HG02943 (cell line): ENCODE results near the gene HTR2B.

Source experiments
- ATAC-seq: cut with Tn5 transposase; IDR thresholded peaks from one replicate; pipeline ENCODE4 v1.9.1; 2021; ENCODE audit warnings: mild to moderate bottlenecking, low read depth, moderate library complexity; ENCODE audit not compliant: unreplicated experiment

Gene HTR2B

DNA sequence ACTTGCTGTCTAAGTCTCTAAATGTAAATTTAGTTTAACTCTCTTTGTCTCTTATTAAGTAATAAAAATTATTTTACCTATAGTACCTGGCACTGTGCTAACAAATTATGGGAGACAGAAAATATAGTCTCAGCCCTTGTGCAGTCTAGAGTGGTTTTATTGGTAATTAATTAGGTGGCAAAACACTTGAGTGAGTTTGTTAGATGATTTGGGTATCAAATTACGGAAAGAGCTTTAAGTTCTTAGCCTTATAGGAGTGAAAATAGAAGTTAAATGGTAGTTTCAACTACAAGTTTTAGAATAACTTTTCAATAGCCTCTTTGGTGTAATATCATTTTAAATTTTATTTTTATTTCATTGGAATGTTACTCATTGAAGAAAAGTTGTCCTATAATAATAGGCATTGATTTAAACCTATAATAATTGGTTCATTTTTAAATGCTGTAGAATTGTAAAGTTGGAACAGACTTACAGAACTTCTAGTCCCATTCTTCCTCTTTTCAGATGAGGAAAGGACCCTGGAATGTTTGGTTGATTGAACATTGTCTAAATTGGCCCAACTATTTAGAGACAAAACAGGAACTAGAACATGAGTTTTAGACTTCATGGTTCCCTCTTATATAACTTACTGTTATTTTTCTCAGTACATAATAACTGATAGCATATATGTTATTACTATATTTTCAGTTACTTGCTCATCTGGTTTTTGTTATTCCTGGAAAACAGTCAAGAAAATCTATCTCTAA is 10.2 kb upstream of the HTR2B start:
- ATAC-seq, result no peak

GRCh38 chr2:231133365-231134099 is 8.7 kb upstream of the HTR2B start:
- ATAC-seq, result no peak

DNA sequence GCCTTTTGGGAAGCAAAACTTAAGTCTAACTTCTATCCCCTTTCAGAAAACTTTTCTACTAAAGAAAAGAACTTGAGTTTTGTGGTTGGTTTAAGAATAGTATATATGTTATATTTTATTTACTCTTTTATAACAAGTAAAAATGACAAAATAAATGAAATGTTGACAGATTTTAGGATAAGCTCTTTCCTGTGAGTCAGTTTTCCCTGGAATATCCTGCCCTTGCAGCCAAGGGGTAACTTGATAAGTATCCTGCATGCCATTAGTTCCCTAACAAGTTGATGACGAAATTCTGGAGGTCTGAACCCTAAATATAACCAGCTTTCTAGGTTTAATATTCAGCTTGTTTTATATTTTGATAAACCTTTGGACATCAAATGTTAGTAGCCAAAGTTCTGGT is 7.3 kb upstream of the HTR2B start:
- no peak for ATAC-seq

GRCh38 chr2:231130336-231131056 is 5.7 kb upstream of the HTR2B start:
- no peak for ATAC-seq

- no peak for ATAC-seq
Measured at GRCh38 chr2:231129216-231129615, 4.4 kb upstream of the HTR2B start.

GRCh38 chr2:231128541-231128940 is 3.7 kb upstream of the HTR2B start:
- no peak for ATAC-seq

- ATAC-seq, result no peak
Measured at GRCh38 chr2:231127936-231128335, 3.1 kb upstream of the HTR2B start.

DNA sequence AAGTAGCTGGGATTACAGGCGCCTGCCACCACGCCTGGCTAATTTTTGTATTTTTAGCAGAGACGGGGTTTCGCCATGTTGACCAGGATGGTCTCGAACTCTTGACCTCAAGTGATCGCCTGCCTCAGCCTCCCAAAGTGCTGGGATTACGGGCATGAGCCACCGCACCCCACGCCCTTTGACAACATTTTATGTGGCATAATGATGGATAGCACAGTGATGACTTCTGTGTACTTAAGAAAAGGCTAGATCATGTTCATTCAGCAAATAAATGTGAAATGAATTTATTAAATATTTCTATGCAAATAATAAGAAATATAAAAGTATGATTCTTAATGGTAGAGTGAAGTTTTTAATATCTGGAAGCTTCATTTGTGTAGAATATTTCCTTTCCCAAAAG is 2.6 kb upstream of the HTR2B start:
- ATAC-seq, result no peak

DNA sequence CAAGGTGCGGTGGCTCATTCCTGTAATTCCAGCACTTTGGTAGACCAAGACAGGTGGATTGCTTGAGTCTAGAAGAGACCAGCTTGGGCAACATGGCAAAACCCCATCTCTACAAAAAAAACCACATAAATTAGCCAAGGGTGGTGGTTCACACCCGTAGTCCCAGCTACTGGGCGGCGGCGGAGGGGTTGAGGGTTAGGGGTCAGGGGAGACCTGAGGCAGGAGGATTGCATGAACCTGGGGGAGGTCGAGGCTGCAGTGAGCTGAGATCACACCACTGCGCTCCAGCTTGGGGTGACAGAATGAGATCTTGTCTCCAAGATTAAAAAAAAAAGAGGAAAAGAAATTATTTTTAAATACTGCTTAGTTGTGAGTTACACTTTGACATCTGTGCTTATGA is 1.3 kb upstream of the HTR2B start:
- no peak for ATAC-seq

DNA sequence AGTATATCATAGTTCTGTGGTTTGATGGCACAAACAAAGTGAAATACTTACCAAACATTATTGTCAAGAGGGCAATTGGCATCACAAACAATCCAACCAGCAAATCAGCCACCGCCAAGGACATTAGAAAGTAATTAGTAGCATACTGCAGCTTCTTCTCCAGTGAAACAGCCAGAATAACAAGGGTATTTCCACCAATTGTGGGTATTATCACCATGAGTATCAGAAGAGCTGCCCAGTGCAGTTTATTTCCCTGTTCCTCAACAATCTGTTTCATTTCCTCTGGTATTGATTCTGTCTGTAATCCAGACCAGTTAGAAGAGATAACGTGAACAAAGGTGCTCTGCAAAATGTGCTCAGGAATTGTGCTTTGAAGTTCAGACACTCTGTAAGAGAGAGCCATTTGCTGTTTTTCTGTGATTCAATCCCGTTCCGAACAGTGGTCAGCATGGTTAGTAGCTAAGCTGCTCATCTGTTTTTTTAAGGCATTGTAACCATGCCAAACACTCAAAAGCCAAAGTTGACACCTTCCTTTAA is 1.4 kb downstream of the HTR2B start:
- no peak for ATAC-seq

DNA sequence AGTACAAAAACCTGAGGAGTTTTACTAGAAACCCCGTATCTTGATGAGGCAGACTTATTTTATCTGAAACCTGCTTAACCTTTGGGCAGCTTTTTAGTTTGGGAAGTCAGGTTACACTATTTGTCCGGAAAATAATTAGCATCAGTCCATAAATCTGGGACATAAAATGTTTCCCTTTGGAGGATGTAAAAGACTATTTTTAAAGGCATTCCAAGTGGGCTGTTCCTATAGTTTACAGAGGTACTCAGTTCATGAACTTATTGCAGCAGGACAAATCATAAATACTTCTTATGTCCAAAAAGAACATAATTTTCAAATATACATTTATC is 6.3 kb downstream of the HTR2B start:
- ATAC-seq, result no peak

DNA sequence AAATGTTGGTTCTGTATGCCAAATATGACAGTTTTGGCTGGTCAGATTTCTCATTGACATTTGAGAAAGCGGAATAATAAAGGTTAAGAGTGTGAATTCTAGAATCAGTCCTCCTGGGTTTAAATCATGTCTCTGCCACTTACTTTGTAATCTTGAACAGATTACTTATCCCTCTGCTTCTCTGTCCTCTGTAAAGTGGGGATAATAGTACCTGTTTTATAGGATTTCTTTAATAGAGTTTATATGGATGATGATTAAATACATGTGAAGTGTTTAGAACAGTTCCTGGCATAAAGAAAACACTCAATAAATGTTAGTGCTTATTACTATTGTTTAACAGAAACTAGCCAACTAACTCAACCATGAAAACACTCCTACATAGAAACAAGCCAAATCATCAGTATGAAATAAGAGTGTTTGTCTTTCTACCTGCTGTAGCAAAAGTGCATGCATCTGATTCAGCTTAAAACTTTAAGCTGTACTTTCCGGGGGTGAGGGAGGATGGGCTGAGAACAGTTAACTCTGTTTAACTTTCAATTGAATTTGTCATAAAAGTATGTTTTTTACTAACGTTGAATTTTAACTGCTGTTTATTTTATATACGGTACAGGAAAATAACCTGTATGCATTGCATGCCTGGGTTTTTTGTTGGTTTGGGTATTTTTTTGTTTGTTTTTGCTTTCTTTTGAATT is 6.8 kb downstream of the HTR2B start:
- ATAC-seq, result no peak

- ATAC-seq, result no peak
Measured at GRCh38 chr2:231117148-231117547, 7.7 kb downstream of the HTR2B start.

DNA sequence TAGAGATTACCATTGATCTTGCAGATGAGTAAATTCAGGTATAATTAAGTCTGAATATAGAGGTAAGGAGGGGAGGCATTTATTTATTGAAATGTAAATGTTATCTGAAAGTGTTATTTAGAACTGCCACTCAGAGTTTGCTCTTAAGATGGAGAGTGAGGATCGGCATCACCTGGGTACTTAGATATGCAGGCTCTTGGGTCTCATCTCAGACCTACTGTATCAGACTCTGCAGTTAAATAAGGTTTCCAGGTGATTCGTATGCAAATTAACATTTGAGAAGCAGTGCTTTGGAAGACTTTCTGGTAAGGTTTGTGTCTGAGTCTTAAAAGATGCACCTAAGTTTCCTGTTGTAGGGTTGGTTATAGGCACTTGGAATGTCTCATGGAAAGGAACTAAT is 9.2 kb downstream of the HTR2B start:
- ATAC-seq, result no peak

GRCh38 chr2:231113489-231113888 is 11.4 kb downstream of the HTR2B start:
- no peak for ATAC-seq

GRCh38 chr2:231111987-231112386 is 12.9 kb downstream of the HTR2B start:
- ATAC-seq, result no peak

DNA sequence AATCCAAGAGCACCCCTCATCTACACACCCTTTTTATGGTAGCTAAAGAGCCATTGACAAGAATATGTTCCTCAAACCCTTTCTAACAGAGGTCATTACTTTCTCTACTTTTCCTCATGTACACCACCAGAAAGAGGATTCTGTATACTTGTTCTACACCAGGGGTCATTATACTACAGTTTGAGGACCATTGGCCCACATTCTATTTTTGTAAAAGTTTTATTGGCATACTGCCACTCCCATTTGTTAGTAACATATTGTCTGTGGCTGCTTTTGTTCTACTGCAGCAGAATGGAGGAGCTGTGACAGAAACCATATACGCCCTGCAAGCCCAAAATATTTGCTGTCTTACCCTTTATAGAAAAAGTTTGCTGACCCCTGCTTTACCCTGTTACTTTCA is 14.3 kb downstream of the HTR2B start:
- ATAC-seq, result no peak

GRCh38 chr2:231104115-231104713 is 20.6 kb downstream of the HTR2B start:
- no peak for ATAC-seq

DNA sequence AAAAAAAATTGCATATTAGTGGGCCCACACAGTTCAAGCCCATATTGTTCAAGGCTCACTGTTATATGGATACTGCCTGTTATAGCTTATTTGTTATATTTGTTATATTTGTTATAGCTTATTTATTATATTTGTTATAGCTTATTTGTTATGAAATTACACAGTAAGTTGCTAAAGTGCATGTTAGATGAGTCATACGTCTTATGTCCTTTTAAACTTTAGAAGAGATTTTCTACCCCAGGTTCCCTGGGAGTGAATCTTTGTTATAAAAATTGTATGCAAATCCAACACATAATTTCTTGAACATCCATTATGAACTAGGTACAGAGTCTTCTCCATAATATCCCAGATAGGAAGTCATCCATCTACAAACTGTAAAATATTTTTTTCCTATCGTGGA is 22.1 kb downstream of the HTR2B start:
- ATAC-seq, result no peak

DNA sequence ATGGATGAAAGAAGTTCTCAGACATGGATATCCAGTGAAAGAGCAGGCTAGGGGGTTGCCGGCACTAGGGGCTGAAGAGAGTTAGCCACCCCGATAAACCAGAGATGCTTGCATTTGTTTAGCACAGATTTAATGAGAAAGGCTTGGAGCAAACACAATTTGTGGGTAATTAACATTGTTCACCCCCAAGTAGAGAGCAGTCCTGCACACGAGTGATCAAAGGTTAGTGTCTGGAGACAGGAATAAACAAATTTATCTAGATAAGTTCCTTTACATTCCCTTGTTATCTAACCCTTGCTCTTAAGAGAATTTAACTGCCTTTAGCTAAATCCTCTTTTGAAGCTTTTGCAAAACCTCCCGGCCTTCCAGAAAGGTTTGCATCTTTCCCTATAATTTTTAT is 23.9 kb downstream of the HTR2B start:
- ATAC-seq, result no peak
